A549 (cell line): Measurements from ENCODE around the gene GDNF.
A peak's percentile ranks its signal among the peaks of the same experiment; 100 is the strongest.

Experiments used
- CHD2 ChIP-seq: fragments of 150-350 bp; IDR thresholded peaks from 2 replicates; pipeline ENCODE4 v1.6.1; 2014; ENCODE audit warnings: low read length; ENCODE audit not compliant: partially characterized antibody
- CTCF ChIP-seq: fragments of >200 bp; sonication (Bioruptor Twin); formaldehyde crosslinking; IDR thresholded peaks from 3 replicates; pipeline ENCODE4 v1.5.1; 2016
- EP300 ChIP-seq, 2 experiments: fragments of >200 bp; sonication (Bioruptor Twin); formaldehyde crosslinking; IDR thresholded peaks; 2 replicates in 1 of 2; 3 replicates in 1 of 2; pipeline ENCODE4 v1.6.1; 2016 to 2017
- MAFK ChIP-seq: fragments of 450-650 bp; IDR thresholded peaks from 2 replicates; pipeline ENCODE4 v1.6.1; 2014; ENCODE audit not compliant: partially characterized antibody
- POLR2A ChIP-seq: IDR thresholded peaks from 2 replicates; pipeline ENCODE4 v1.6.1; 2012; ENCODE audit warnings: mild to moderate bottlenecking, low read length

DNA sequence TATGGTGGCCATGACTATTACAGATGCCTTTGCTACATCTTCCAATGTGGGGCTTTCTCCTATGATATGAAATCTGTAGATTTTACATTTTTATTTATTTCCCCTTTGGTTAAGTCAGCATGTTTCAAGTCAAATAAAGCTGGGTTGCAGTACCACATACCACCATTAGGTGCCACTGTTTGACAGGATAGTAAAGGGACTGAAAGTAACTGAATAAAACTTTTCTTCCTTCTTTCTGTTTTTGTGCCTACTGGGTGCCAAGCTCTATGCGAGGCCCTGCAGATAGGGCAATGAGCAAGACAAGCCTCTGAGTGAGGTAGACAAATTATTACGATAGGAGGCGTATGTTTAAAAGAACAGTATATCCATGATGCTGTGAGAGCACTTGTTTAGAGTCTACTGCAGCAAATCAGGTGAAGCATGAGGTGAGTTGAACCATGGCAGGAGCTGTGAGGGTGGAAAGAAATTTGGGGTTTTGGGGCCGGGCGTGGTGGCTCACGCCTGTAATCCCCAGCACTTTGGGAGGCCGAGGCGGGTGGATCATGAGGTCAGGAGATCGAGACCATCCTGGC is 64.8 kb downstream of the GDNF start:
- no peak for TF ChIP-seq CHD2
- TF ChIP-seq CTCF, result peak; percentile 26
- no peak for TF ChIP-seq EP300 (IDR thresholded peaks at IDR 0.05)
- TF ChIP-seq POLR2A, result no peak
- peak; percentile 27 for TF ChIP-seq MAFK
